HG03460 (cell line): ENCODE measurements around the gene LRTM2.

ENCODE experiments used
- ATAC-seq: cut with Tn5 transposase; IDR thresholded peaks from one replicate; pipeline ENCODE4 v1.9.1; 2021; ENCODE audit not compliant: unreplicated experiment

Gene LRTM2

DNA sequence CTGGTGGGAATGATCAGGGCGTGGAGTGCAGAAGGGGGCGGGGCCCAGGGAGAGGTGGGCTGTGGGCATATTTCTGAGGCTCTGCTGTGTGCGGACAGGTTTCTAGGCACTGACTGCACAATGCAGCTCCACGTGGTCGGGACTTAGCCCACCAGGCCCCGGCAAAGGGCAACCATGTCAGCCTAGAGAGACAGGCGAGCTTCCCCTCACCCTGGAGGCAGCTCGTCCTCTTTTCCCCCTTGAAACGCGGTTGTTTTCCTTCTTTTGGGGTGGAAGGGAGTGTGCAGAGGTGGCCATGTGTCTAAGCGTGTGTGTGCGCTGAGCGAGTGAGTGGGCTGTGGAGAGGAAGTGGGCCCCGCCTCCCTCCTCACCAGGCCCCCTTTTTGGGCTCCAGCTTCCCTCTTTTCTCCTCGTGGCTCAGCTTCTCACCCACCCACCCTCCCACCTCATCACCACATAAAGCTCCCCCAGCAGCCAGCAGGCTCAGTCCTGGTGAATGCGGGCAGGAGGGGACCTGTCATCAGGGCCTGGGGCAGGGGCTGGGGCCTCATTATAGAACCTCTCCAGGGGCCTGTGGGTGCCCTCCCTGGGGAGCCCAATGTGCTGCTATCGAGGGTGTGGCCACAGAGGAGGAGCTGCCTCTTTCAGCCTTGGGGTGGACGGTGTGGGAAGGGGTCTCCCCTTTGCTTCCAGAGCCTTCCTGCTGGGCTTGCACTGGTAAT, 22.0 kb downstream of the LRTM2 start:
- no peak for ATAC-seq

GRCh38 chr12:1842905-1843640, 22.7 kb downstream of the LRTM2 start:
- ATAC-seq, result no peak

DNA sequence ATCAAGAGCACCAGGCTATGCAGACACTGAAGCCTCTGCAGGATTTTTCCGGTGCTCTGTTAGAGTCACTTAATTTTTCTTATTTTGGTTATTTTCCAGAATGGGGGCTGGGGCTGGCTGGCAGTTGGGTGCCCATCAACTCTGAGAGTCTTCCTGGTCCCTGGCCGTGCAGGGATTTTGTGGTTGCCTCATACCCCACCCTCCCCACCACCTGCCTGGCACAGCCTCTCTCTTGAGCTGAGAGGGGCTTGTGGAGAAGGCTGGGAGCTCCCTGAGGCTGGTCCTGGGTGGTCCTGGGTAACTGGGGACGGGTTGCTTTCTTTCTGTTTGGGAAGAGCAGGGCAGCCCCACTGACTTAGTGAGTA, 23.3 kb downstream of the LRTM2 start:
- no peak for ATAC-seq

DNA sequence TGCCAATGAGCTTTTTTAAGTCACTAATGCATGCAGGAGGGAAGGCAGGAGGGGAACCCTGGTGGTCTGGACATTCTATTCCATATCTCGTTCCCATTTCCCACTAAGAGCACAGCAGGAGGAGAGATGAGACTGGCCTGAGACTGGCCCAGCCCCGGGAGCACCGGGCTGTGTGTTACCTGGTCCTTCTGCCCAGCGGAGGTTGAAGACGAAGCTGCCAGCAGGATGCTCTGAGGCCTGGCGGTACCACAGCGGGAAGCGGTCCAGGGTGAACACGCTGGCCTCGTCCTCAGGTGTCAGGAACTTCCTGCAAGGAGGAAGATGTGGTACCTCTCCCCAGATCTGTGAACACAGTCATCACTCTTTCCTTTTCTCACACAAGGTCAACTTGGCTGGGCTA, 23.9 kb downstream of the LRTM2 start:
- no peak for ATAC-seq

- no peak for ATAC-seq
Observed at GRCh38 chr12:1844661-1845409, 24.5 kb downstream of the LRTM2 start.

DNA sequence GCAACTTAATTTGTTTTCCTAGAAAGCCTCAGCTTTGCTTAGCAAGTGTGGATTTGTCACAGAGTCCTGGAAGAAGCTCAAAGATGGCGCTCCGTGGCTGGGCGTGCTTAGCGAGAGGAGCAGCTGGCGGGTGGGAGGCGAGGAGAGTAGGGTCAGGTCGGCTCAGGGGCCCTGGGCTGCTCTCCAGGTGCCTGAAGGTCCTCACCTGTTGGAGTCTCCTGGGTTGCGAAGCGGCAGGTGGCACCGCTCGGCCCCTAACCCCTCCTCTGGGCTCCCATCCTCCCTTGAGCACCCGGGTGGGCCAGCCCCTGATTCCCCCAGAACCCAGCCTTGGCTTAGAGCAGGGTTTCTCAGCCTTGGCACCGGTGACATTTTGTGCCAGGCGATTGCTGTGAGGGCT, 25.1 kb downstream of the LRTM2 start:
- ATAC-seq, result no peak

GRCh38 chr12:1845886-1846285, 25.5 kb downstream of the LRTM2 start:
- no peak for ATAC-seq

DNA sequence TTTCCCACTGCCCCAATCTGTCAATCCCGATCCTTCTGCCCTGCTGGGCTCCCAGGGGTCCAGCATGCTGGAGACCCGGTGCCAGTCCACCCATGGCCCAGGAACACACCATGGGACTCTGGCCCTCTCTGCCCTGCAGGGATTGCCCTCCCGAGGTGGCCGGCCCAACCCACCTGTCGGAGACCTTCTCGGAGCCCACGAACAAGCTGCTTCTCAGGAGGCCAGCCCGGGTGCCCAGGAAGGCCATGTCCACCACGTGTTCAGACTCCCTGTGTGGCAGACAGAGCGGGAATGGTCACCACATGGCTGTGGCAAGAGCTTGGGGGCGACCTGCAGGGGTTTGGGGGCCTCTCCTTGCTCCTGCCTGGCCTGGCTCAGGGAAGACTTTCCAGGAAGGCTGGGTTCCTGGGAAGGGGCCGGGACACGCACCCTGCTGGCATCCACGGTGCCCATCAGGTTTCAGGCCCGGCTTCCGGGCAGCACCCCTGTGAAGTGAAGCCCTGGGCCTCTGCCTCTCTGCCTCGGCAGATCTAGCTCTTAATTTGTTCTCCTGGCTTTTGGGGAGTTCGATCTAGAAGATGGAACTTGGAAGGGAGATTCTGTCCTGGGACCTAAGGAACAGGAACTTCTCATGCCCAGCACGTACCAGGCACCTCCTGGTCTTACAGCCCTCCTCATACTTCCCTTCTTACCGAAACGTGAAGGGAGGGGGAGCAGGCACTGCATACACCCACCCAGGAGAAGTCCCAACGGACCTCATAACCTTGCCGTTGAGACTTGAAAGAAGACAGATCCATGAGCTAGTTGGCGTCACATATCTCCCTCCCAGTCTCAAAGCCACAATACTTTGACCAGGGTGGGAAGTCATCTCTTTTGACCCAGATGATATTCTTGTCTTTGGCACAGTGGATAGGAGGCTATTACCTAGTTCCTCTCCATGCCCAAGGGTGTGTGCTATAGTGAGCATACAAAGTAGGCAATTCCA, 26.3 kb downstream of the LRTM2 start:
- ATAC-seq, result no peak

DNA sequence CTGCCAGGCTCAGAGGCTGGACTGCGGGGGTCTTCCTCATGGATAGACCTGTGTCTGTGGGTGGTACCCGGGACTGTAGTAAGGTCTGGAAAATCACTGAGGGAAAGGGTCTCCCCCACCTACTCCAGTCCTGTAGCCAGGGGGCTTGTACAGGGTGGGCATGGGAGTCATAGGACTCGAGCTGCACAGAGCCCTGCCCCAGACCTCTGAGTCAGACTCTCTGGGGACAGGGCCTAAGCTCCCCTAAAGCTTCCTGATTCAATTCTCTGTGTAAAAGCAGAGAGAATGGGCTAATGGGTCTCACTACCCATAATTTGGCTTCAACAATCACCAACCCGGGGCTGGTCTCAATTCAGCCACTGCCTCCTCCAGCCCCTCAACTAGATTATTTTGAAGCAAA, 27.0 kb downstream of the LRTM2 start:
- no peak for ATAC-seq

DNA sequence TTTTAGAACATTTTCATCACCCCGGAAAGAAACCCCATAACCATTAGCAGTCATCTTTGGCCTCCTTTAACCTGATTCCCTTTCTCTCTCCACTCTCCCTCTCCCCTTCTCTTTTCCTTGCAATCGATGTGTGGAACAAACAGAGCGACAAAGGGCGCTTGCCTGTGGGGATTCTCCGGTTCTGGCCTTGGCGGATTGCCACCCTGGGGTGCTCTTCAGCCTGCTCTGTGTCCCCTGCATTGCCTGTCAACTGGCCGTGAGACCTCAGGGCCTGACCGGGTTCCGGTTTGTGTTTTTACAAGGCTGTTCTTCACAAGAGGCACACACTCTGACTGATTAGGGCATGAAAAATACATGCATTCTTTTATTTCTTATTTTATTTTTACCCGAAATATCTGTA, 27.8 kb downstream of the LRTM2 start:
- ATAC-seq, result no peak

DNA sequence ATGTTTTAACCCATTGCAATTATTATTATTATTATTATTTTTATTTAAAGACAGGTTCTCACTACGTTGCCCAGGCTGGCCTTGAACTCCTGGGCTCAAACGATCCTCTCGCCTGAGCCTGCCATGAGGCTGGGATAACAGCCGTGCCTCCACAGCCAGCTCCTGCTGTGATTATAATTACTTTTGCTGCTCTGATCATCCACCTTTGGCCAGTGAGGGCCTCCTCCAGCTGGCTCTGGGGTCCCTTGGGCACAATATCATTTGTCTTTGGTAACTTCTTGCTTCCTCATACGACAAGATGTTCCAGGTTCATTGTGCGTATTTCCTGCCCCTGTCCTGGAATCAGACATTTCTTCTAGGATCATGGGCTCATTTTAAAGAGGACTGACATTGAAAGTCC, 28.4 kb downstream of the LRTM2 start:
- ATAC-seq, result no peak

GRCh38 chr12:1851151-1851701, 30.9 kb downstream of the LRTM2 start:
- no peak for ATAC-seq

GRCh38 chr12:1852076-1852475, 31.7 kb downstream of the LRTM2 start:
- ATAC-seq, result no peak

GRCh38 chr12:1853716-1854115, 33.4 kb downstream of the LRTM2 start:
- ATAC-seq, result no peak

- ATAC-seq, result no peak
Observed at GRCh38 chr12:1855241-1855640, 34.9 kb downstream of the LRTM2 start.

DNA sequence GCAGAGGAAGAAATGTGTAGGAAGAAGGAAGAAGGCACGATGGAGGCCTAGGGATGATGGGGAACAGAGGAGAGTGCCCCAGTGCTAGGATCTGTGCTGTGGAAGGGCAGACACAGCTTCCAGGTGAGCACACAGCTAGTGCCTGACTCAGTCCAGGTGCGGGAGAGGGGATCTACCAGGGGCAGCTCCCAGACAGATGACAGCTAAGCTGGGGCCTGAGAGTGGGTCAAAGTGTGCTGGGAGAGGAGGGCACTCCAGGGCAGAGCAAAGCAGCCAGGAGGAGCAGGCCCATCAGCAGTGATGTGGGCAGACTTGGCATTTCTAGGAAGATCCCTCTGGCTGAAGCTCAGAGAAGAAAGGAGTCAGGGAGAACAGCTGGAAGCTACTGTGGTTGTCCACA, 36.7 kb downstream of the LRTM2 start:
- no peak for ATAC-seq

- no peak for ATAC-seq
Observed at GRCh38 chr12:1857821-1858220, 37.5 kb downstream of the LRTM2 start.

DNA sequence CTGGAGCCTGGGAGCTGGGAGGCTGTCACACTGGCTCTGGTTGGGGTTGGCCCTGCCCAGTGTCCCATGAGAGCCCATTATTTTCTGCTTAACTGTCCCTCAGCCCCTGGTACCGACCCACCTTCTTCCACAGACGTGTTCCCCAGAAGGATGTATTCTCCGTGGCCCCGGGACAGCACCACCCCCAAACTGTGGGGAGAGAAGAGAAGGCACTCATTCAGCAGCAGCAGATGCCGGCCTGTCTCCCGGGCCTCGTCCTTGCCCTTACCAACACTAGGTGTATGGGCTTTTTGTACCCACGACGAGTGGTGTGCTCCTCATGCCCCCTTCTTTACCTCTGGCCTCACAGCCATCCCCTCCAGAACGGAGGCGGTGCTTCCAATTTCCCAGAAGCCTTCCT, 38.1 kb downstream of the LRTM2 start:
- no peak for ATAC-seq

DNA sequence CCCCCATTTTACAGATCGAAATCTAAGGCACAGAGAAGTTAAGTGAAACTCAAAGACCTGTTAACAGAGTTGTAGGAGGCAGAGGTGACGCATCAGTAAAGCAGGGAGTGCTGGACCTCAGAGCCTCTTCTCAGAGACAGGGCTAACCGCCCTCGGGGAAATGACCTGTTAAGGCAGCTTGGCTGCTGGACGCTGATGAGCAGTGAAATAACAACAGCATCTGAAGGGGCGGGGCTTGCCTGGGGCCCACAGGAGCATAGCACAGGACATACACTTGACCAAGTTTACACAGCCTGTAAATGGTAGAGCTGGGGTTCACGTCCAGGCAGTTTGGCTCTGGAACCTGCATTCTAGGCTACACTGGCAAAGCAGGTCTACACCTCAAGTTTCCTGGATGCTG, 39.3 kb downstream of the LRTM2 start:
- ATAC-seq, result no peak

DNA sequence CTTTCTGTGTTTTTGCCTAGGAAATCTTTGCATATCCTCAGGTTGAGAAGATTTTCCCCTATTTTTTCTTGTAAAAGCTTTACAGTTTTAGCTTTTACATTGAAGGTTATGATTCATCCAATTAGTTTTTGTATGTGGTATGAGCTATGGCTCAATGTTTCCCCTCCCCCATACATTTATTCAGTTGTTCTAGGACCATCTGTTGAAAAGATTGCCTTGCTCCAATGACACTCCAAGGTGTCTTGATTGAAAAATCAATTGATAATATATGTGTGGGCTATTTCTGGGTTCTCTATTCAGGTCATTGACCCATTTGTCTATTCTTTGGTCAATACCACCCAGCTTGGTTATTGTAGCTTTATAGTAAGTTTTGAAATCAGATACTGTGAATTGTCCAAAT, 42.6 kb downstream of the LRTM2 start:
- no peak for ATAC-seq

DNA sequence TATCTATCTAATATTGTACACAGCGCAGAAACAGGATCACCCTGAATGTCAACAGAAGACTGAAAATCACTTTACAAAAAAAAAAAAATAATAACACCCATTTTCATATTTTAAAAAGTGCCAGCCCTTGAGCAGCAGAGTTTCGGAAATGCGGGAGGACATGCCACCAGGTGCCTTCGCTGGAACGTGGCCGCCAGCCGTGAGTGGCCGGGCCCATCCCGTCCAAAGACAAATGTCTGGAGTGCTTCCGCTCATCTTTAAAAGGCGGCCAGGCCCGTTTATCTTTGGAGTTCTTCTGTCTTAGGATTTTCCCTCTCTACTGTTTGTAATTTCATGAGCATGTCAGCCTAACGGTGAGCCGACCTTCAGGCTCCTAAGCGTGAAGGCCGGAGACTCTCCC, 43.5 kb downstream of the LRTM2 start:
- ATAC-seq, result no peak
